ENCODE data around the gene SORL1. TPM values are rescaled to one million over a fixed set of nuclear protein-coding genes. Genes with fewer than 3 reads are reported as not detected.

Gene SORL1
- total and polyA plus RNA-seq, 2 of the 8 experiments (the other 6 are each of a cell fraction or from before 2014, with no cell fraction given): 38.1 to 65.5 TPM

DNA sequence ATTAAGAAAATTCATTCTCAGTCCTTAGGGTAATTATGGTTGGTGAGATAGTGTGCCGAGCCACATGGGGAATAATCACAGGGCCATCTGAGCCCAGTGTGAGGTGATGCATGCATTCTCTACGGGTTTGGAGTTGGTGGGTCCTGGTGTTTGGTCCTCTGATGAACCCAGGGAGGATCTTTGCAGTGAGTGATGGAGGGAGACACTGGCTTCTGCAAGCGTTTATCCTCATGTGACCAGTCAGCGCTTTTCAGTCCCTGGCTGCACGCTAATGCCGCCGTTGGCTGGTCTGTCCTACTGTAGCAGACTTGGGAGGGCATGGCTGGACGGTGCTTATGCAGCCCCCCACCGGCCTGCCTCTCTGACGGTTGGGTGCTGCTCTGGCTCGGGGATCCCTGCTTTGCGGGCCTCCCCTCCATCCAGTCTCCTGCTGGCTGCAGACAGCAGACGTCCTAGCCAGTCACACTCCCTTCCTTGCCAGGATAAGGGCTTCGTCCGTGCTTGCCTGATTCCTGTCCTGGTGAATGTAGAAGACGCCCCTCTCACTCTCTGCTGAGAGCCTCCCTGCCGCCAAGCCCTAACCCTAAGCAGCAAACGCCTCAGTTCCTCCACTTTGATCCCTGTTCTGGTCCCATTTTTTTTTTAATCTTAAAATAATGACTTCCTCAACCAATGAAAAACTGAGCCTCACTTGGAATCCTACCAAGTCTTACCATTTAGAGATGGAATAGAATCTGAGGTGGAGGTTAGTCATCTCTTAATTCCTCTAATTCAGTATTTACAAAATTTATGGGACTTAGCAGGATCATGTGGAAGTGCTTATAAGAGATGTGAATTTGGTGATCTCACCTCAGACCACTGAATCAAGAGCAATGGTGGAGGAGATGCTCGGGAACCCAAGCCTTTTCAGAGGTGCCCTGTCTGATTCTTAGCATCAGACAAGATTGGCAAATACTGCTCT is 144.4 kb downstream of the SORL1 start (continued):
- TF ChIP-seq, protein P1, sequence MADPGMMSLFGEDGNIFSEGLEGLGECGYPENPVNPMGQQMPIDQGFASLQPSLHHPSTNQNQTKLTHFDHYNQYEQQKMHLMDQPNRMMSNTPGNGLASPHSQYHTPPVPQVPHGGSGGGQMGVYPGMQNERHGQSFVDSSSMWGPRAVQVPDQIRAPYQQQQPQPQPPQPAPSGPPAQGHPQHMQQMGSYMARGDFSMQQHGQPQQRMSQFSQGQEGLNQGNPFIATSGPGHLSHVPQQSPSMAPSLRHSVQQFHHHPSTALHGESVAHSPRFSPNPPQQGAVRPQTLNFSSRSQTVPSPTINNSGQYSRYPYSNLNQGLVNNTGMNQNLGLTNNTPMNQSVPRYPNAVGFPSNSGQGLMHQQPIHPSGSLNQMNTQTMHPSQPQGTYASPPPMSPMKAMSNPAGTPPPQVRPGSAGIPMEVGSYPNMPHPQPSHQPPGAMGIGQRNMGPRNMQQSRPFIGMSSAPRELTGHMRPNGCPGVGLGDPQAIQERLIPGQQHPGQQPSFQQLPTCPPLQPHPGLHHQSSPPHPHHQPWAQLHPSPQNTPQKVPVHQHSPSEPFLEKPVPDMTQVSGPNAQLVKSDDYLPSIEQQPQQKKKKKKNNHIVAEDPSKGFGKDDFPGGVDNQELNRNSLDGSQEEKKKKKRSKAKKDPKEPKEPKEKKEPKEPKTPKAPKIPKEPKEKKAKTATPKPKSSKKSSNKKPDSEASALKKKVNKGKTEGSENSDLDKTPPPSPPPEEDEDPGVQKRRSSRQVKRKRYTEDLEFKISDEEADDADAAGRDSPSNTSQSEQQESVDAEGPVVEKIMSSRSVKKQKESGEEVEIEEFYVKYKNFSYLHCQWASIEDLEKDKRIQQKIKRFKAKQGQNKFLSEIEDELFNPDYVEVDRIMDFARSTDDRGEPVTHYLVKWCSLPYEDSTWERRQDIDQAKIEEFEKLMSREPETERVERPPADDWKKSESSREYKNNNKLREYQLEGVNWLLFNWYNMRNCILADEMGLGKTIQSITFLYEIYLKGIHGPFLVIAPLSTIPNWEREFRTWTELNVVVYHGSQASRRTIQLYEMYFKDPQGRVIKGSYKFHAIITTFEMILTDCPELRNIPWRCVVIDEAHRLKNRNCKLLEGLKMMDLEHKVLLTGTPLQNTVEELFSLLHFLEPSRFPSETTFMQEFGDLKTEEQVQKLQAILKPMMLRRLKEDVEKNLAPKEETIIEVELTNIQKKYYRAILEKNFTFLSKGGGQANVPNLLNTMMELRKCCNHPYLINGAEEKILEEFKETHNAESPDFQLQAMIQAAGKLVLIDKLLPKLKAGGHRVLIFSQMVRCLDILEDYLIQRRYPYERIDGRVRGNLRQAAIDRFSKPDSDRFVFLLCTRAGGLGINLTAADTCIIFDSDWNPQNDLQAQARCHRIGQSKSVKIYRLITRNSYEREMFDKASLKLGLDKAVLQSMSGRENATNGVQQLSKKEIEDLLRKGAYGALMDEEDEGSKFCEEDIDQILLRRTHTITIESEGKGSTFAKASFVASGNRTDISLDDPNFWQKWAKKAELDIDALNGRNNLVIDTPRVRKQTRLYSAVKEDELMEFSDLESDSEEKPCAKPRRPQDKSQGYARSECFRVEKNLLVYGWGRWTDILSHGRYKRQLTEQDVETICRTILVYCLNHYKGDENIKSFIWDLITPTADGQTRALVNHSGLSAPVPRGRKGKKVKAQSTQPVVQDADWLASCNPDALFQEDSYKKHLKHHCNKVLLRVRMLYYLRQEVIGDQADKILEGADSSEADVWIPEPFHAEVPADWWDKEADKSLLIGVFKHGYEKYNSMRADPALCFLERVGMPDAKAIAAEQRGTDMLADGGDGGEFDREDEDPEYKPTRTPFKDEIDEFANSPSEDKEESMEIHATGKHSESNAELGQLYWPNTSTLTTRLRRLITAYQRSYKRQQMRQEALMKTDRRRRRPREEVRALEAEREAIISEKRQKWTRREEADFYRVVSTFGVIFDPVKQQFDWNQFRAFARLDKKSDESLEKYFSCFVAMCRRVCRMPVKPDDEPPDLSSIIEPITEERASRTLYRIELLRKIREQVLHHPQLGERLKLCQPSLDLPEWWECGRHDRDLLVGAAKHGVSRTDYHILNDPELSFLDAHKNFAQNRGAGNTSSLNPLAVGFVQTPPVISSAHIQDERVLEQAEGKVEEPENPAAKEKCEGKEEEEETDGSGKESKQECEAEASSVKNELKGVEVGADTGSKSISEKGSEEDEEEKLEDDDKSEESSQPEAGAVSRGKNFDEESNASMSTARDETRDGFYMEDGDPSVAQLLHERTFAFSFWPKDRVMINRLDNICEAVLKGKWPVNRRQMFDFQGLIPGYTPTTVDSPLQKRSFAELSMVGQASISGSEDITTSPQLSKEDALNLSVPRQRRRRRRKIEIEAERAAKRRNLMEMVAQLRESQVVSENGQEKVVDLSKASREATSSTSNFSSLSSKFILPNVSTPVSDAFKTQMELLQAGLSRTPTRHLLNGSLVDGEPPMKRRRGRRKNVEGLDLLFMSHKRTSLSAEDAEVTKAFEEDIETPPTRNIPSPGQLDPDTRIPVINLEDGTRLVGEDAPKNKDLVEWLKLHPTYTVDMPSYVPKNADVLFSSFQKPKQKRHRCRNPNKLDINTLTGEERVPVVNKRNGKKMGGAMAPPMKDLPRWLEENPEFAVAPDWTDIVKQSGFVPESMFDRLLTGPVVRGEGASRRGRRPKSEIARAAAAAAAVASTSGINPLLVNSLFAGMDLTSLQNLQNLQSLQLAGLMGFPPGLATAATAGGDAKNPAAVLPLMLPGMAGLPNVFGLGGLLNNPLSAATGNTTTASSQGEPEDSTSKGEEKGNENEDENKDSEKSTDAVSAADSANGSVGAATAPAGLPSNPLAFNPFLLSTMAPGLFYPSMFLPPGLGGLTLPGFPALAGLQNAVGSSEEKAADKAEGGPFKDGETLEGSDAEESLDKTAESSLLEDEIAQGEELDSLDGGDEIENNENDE (IDR thresholded peaks at IDR 0.05; ENCODE audit: insufficient replicate concordance, low read length): no peak
- TF ChIP-seq RFX5 (IDR thresholded peaks at IDR 0.05; ENCODE audit: borderline replicate concordance, low read depth, low read length) (no peak), TEAD4 (IDR thresholded peaks at IDR 0.05; ENCODE audit: low read depth, low read length) (no peak), HDAC2 (IDR thresholded peaks at IDR 0.05; ENCODE audit: borderline replicate concordance in 1 of 2, low read depth in 2 of 2, low read length in 2 of 2) (no peak), YY1 (IDR thresholded peaks at IDR 0.05; ENCODE audit: low read depth, low read length) (no peak)
- TF ChIP-seq, protein P2, sequence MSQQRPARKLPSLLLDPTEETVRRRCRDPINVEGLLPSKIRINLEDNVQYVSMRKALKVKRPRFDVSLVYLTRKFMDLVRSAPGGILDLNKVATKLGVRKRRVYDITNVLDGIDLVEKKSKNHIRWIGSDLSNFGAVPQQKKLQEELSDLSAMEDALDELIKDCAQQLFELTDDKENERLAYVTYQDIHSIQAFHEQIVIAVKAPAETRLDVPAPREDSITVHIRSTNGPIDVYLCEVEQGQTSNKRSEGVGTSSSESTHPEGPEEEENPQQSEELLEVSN (IDR thresholded peaks at IDR 0.05): no peak

Measured in H1 (cell line).